NOMO-1 (cell line): ENCODE data around the gene CHM.

ENCODE experiments used
- DNase-seq, 2 experiments: peaks; one replicate each; lab custom pipeline; 2025; ENCODE audit not compliant: unreplicated experiment in 2 of 2; lab: John Stamatoyannopoulos, UW

The CHM gene

GRCh38 chrX:85907316-85907715 lies 140.0 kb downstream of the CHM start:
- DNase-seq, result no peak

GRCh38 chrX:85906399-85906798 lies 141.0 kb downstream of the CHM start:
- DNase-seq, result no peak

- no peak for DNase-seq
These were observed 141.5 kb downstream of the CHM start for GRCh38 chrX:85905851-85906250.

GRCh38 chrX:85903692-85904471 lies 143.5 kb downstream of the CHM start:
- DNase-seq, result no peak

- DNase-seq, result no peak
These were observed 149.8 kb downstream of the CHM start for GRCh38 chrX:85897362-85898126.

GRCh38 chrX:85882601-85883000 lies 164.8 kb downstream of the CHM start:
- peak; percentile 4 to 32 for DNase-seq

- no peak for DNase-seq
These were observed 176.8 kb downstream of the CHM start for GRCh38 chrX:85870585-85870984.

- no peak for DNase-seq
These were observed 182.0 kb downstream of the CHM start for GRCh38 chrX:85865324-85865723.

GRCh38 chrX:85859426-85859825 lies 187.9 kb downstream of the CHM start:
- DNase-seq, result no peak

- no peak for DNase-seq
These were observed 195.9 kb downstream of the CHM start for GRCh38 chrX:85851418-85851817.

- DNase-seq, result no peak
These were observed 210.5 kb downstream of the CHM start for GRCh38 chrX:85836868-85837267.

GRCh38 chrX:85828771-85829170 lies 218.6 kb downstream of the CHM start:
- DNase-seq, result no peak

- no peak for DNase-seq
These were observed 232.1 kb downstream of the CHM start for GRCh38 chrX:85815203-85815751.
